Activated CD8-positive, alpha-beta memory T cell treated with anti-CD3 and anti-CD28 coated beads, Interleukin-2, amount 50 U/mL, for 24 hours (primary cell): Measurements from ENCODE around the gene IL18R1.
A peak's percentile ranks its signal among the peaks of the same experiment; 100 is the strongest.
"Not testable (repeated sequence)": the region's sequence is repeated elsewhere in the genome, so short reads cannot be mapped to it uniquely, and the experiment has no call there.

ENCODE experiments used
- DNase-seq: peaks from one replicate; pipeline ENCODE4 v3.0.0-alpha.2; 2020; ENCODE audit errors: extremely low read depth

Gene IL18R1

GRCh38 chr2:102355526-102356380 is at the start of gene IL18R1:
IL18R1 (plus strand) TSS chr2:102355796; CDS start chr2:102362661, 6,865 bp downstream.
- DNase-seq, result peak; percentile 27

- no peak for DNase-seq
Observed at GRCh38 chr2:102306125-102306524, 49.5 kb upstream of the IL18R1 start.

GRCh38 chr2:102310964-102311640 is 44.5 kb upstream of the IL18R1 start, which contains the start of gene IL1RL1:
IL1RL1 (plus strand) TSS chr2:102311563; CDS start chr2:102338265, 26,702 bp downstream.
- no peak for DNase-seq

- DNase-seq, result no peak
Observed at GRCh38 chr2:102313025-102313424, 42.6 kb upstream of the IL18R1 start.

- DNase-seq, result no peak
Observed at GRCh38 chr2:102313471-102313870, 42.1 kb upstream of the IL18R1 start.

- no peak for DNase-seq
Observed at GRCh38 chr2:102313950-102314349, 41.6 kb upstream of the IL18R1 start.

- no peak for DNase-seq
Observed at GRCh38 chr2:102315921-102316320, 39.7 kb upstream of the IL18R1 start.

- DNase-seq, result no peak
Observed at GRCh38 chr2:102317715-102318114, 37.9 kb upstream of the IL18R1 start.

GRCh38 chr2:102318437-102318836 is 37.2 kb upstream of the IL18R1 start:
- no peak for DNase-seq

GRCh38 chr2:102321941-102322719 is 33.5 kb upstream of the IL18R1 start:
- DNase-seq, result no peak

GRCh38 chr2:102324914-102325313 is 30.7 kb upstream of the IL18R1 start:
- not testable (repeated sequence) for DNase-seq

- no peak for DNase-seq
Observed at GRCh38 chr2:102331311-102331980, 24.1 kb upstream of the IL18R1 start.

- no peak for DNase-seq
Observed at GRCh38 chr2:102334486-102334885, 21.1 kb upstream of the IL18R1 start.

- no peak for DNase-seq
Observed at GRCh38 chr2:102335871-102336366, 19.7 kb upstream of the IL18R1 start.

GRCh38 chr2:102336502-102336945 is 19.1 kb upstream of the IL18R1 start:
- no peak for DNase-seq

- no peak for DNase-seq
Observed at GRCh38 chr2:102337012-102337411, 18.6 kb upstream of the IL18R1 start.

- no peak for DNase-seq
Observed at GRCh38 chr2:102337481-102338386, 17.9 kb upstream of the IL18R1 start.

- no peak for DNase-seq
Observed at GRCh38 chr2:102340778-102341177, 14.8 kb upstream of the IL18R1 start.

- no peak for DNase-seq
Observed at GRCh38 chr2:102342888-102343287, 12.7 kb upstream of the IL18R1 start.

- DNase-seq, result no peak
Observed at GRCh38 chr2:102344397-102344796, 11.2 kb upstream of the IL18R1 start.
